ENCODE results near the gene WWOX. TPM values are rescaled to one million over a fixed set of nuclear protein-coding genes. Genes with fewer than 3 reads are reported as not detected.

Gene WWOX
- total and polyA plus RNA-seq, 3 experiments from 2014 or later = 17.2 to 18.6 (median 18.2) TPM

GRCh38 chr16:79099716-79100115 lies 1000.3 kb downstream of the WWOX start:
- Histone ChIP-seq H3K4me3 (ENCODE audit: low read length) (no peak overlapping the region), H3K27ac (ENCODE audit: low read depth, low read length) (no peak overlapping the region), H3K4me1 (ENCODE audit: insufficient read depth, low read length) (no peaks in the 10 kb centered on the region), H3K36me3 (ENCODE audit: insufficient read depth, low read length) (no peaks in the 10 kb centered on the region), H3K27me3 (ENCODE audit: insufficient read depth, low read length, poor library complexity, severe bottlenecking) (no peaks in the 10 kb centered on the region), H3K9me3 (ENCODE audit: low read length) (no peaks in the 10 kb centered on the region)
- H3K36me3 Mint-ChIP-seq = peaks cover 0 to 4% (median 0%) of the 10 kb centered on the region in 3 donors
- no peak overlapping the region for H3K27ac Mint-ChIP-seq
- no peak for DNase-seq
- peaks cover 0 to 4% of the 10 kb centered on the region in 2 donors for H3K27me3 Mint-ChIP-seq
- no peak overlapping the region for H3K4me3 Mint-ChIP-seq
- no peaks in the 10 kb centered on the region for H3K9me3 Mint-ChIP-seq
- H3K4me1 Mint-ChIP-seq = peaks cover 0 to 15% (median 5%) of the 10 kb centered on the region in 3 donors
- ChIA-PET CTCF (no interaction called here), POLR2A (no interaction called here)

DNA sequence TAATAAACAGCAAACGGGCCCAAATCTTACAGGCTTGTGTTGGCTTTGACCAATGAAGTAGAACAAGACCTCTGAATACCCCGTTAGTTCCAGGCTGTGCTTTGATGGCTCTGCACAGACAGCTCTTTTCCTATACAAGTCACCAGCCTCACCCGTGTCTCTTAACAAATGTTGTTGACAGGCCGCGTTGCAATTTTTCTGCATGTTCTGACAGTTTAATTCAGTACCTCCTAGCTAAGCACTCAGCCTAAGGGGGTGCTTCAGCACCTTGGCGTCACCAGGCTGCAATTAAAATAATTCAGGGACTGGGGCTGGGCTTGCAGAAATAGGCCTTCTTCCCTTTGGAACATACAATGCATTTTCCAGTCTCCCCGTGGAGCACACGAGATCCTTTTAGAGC lies 1001.0 kb downstream of the WWOX start:
- H3K4me3 Mint-ChIP-seq = no peak overlapping the region
- peaks cover 0 to 4% (median 0%) of the 10 kb centered on the region in 3 donors for H3K36me3 Mint-ChIP-seq
- Histone ChIP-seq H3K4me3 (ENCODE audit: low read length) (no peak overlapping the region), H3K27me3 (ENCODE audit: insufficient read depth, low read length, poor library complexity, severe bottlenecking) (no peaks in the 10 kb centered on the region), H3K9me3 (ENCODE audit: low read length) (no peaks in the 10 kb centered on the region), H3K4me1 (ENCODE audit: insufficient read depth, low read length) (no peaks in the 10 kb centered on the region), H3K27ac (ENCODE audit: low read depth, low read length) (no peak overlapping the region), H3K36me3 (ENCODE audit: insufficient read depth, low read length) (no peaks in the 10 kb centered on the region)
- H3K27ac Mint-ChIP-seq = no peak overlapping the region
- DNase-seq = no peak
- peaks cover 0 to 4% of the 10 kb centered on the region in 2 donors for H3K27me3 Mint-ChIP-seq
- ChIA-PET POLR2A (no interaction called here), CTCF (no interaction called here)
- peaks cover 0 to 12% (median under 1%) of the 10 kb centered on the region in 3 donors for H3K4me1 Mint-ChIP-seq
- H3K9me3 Mint-ChIP-seq = no peaks in the 10 kb centered on the region

GRCh38 chr16:79101491-79101890 lies 1002.0 kb downstream of the WWOX start:
- no peaks in the 10 kb centered on the region for H3K36me3 ChIP-seq (ENCODE audit: insufficient read depth, low read length)
- peaks cover 0 to under 1% (median 0%) of the 10 kb centered on the region in 3 donors for H3K36me3 Mint-ChIP-seq
- peaks cover 0 to 7% (median 0%) of the 10 kb centered on the region in 3 donors for H3K4me1 Mint-ChIP-seq
- DNase-seq = no peak
- no peak overlapping the region for H3K27ac ChIP-seq (ENCODE audit: low read depth, low read length)
- POLR2A ChIA-PET = interaction anchor here (0.6 kb wide), 1 partner anchor 125 kb away, joined by 3 read pairs; no protein-coding TSS in a partner anchor
- H3K27ac Mint-ChIP-seq = no peak overlapping the region
- no peaks in the 10 kb centered on the region for H3K27me3 ChIP-seq (ENCODE audit: insufficient read depth, low read length, poor library complexity, severe bottlenecking)
- H3K9me3 ChIP-seq (ENCODE audit: low read length) = no peaks in the 10 kb centered on the region
- H3K9me3 Mint-ChIP-seq = no peaks in the 10 kb centered on the region
- no peaks in the 10 kb centered on the region for H3K4me1 ChIP-seq (ENCODE audit: insufficient read depth, low read length)
- H3K4me3 ChIP-seq (ENCODE audit: low read length) = no peak overlapping the region
- CTCF ChIA-PET = no interaction called here
- peaks cover 0 to 2% of the 10 kb centered on the region in 2 donors for H3K27me3 Mint-ChIP-seq
- no peak overlapping the region for H3K4me3 Mint-ChIP-seq

DNA sequence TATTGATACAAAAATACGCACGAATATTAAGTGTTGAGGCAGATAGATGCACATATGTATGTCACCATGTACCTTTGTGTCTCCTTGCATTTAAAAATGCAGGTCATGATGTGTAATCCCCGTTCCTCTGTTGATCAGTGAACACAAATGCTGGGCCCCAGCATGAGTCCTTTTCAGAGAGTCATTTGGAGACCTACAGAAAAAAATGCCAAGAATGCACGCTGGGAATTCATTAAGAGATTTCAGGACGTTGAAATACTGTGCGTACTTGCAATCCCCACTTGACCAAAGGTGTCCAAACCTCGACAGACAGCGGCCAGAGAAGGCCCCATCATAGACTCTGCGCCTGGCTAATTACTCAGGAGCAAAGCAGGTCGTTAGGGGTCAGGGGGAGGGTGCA lies 1005.1 kb downstream of the WWOX start:
- ChIA-PET POLR2A (no interaction called here), CTCF (no interaction called here)
- Histone ChIP-seq H3K27ac (ENCODE audit: low read depth, low read length) (no peak overlapping the region), H3K36me3 (ENCODE audit: insufficient read depth, low read length) (no peaks in the 10 kb centered on the region), H3K4me1 (ENCODE audit: insufficient read depth, low read length) (no peaks in the 10 kb centered on the region), H3K9me3 (ENCODE audit: low read length) (no peaks in the 10 kb centered on the region), H3K27me3 (ENCODE audit: insufficient read depth, low read length, poor library complexity, severe bottlenecking) (no peaks in the 10 kb centered on the region), H3K4me3 (ENCODE audit: low read length) (no peak overlapping the region)
- no peak overlapping the region for H3K4me3 Mint-ChIP-seq
- H3K27me3 Mint-ChIP-seq = peaks cover 0 to 2% of the 10 kb centered on the region in 2 donors
- no peaks in the 10 kb centered on the region for H3K9me3 Mint-ChIP-seq
- no peak overlapping the region for H3K27ac Mint-ChIP-seq
- peaks cover 0 to 5% (median 0%) of the 10 kb centered on the region in 3 donors for H3K4me1 Mint-ChIP-seq
- H3K36me3 Mint-ChIP-seq = no peaks in the 10 kb centered on the region
- DNase-seq = no peak

DNA sequence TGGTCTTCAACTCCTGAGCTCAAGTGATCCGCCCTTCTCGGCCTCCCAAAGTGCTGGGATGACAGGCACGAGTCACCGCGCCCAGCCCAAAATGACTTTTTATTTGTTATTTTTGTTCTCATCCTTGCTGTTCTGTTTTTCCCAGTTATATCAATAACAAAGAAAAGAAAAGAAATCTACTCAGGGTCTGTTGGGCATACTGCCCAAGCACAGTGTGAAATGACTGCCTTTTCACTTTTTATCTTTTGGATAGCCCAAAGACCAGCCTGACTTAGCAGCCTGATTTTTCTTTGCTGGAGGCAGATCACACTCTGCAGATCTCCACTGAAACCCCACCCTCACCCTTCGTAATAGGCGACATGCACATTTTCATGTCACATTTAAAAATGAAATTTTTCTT lies 1007.8 kb downstream of the WWOX start:
- Histone ChIP-seq H3K9me3 (ENCODE audit: low read length) (no peaks in the 10 kb centered on the region), H3K36me3 (ENCODE audit: insufficient read depth, low read length) (no peaks in the 10 kb centered on the region), H3K4me1 (ENCODE audit: insufficient read depth, low read length) (no peaks in the 10 kb centered on the region), H3K27ac (ENCODE audit: low read depth, low read length) (no peak overlapping the region), H3K4me3 (ENCODE audit: low read length) (no peak overlapping the region), H3K27me3 (ENCODE audit: insufficient read depth, low read length, poor library complexity, severe bottlenecking) (no peaks in the 10 kb centered on the region)
- Mint-ChIP-seq H3K4me1 (no peaks in the 10 kb centered on the region), H3K36me3 (no peaks in the 10 kb centered on the region), H3K27ac (no peak overlapping the region), H3K27me3 (peaks cover 0 to 2% of the 10 kb centered on the region in 2 donors), H3K9me3 (no peaks in the 10 kb centered on the region), H3K4me3 (no peak overlapping the region)
- POLR2A ChIA-PET = no interaction called here
- no peak for DNase-seq
- CTCF ChIA-PET = interaction anchor here (0.8 kb wide), 1 partner anchor 60 kb away, joined by 3 read pairs; no protein-coding TSS in a partner anchor

DNA sequence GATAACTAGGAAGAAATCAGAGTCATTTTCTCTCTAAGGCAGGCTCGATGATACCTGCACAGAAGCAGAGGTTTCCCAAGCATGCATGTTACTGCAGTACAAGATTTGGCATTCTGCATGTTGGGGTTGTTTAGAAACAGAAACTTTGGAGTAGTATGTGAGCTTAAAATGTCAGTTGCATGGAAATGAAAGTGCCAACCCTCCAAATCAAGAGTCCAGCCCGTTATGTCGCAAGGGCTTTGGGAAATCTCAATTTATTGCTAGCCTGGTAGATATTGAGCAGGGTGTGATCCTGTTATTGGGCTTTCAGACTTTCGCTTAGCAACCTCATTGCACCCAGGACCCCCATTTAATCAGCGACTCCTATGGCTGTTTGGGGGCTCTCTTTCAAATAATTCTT lies 1010.3 kb downstream of the WWOX start:
- no peak for DNase-seq
- no peak overlapping the region for H3K27ac ChIP-seq (ENCODE audit: low read depth, low read length)
- no peaks in the 10 kb centered on the region for H3K9me3 ChIP-seq (ENCODE audit: low read length)
- ChIA-PET POLR2A (no interaction called here), CTCF (no interaction called here)
- H3K27me3 ChIP-seq (ENCODE audit: insufficient read depth, low read length, poor library complexity, severe bottlenecking) = no peaks in the 10 kb centered on the region
- Mint-ChIP-seq H3K27ac (no peak overlapping the region), H3K4me1 (no peaks in the 10 kb centered on the region), H3K4me3 (no peak overlapping the region), H3K36me3 (no peaks in the 10 kb centered on the region), H3K9me3 (no peaks in the 10 kb centered on the region), H3K27me3 (no peaks in the 10 kb centered on the region)
- H3K4me3 ChIP-seq (ENCODE audit: low read length) = no peak overlapping the region
- H3K4me1 ChIP-seq (ENCODE audit: insufficient read depth, low read length) = no peaks in the 10 kb centered on the region
- no peaks in the 10 kb centered on the region for H3K36me3 ChIP-seq (ENCODE audit: insufficient read depth, low read length)

- H3K27me3 Mint-ChIP-seq = no peaks in the 10 kb centered on the region
- no peaks in the 10 kb centered on the region for H3K9me3 Mint-ChIP-seq
- ChIA-PET POLR2A (no interaction called here), CTCF (no interaction called here)
- H3K4me3 Mint-ChIP-seq = no peak overlapping the region
- H3K36me3 Mint-ChIP-seq = no peaks in the 10 kb centered on the region
- Histone ChIP-seq H3K4me3 (ENCODE audit: low read length) (no peak overlapping the region), H3K27ac (ENCODE audit: low read depth, low read length) (no peak overlapping the region), H3K4me1 (ENCODE audit: insufficient read depth, low read length) (no peaks in the 10 kb centered on the region), H3K36me3 (ENCODE audit: insufficient read depth, low read length) (no peaks in the 10 kb centered on the region), H3K9me3 (ENCODE audit: low read length) (no peaks in the 10 kb centered on the region), H3K27me3 (ENCODE audit: insufficient read depth, low read length, poor library complexity, severe bottlenecking) (no peaks in the 10 kb centered on the region)
- no peak for DNase-seq
- H3K27ac Mint-ChIP-seq = no peak overlapping the region
- no peaks in the 10 kb centered on the region for H3K4me1 Mint-ChIP-seq
Observed at GRCh38 chr16:79110242-79110641, 1010.8 kb downstream of the WWOX start.

DNA sequence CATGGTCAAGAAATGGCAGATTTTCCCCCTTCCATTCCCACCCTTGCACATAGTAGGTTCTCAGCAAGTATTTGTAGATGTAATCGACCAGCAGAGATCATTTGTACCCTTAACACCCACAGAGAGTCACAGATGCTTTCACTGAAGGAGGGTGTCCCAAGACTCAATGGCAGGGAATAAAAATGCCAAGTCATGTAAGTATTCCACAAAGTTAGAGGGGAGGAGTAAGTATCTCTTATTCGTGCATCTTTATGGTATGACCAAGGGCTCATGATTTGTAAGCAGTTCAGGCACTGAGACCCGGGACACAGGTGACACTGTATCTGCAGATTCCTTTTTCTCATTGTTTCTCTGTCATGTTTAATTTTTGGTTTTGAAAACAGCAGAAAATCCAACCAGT lies 1011.5 kb downstream of the WWOX start:
- Mint-ChIP-seq H3K36me3 (no peaks in the 10 kb centered on the region), H3K9me3 (no peaks in the 10 kb centered on the region), H3K4me1 (no peaks in the 10 kb centered on the region), H3K27me3 (no peaks in the 10 kb centered on the region), H3K27ac (no peak overlapping the region), H3K4me3 (no peak overlapping the region)
- POLR2A ChIA-PET = no interaction called here
- DNase-seq = no peak
- no peak overlapping the region for H3K27ac ChIP-seq (ENCODE audit: low read depth, low read length)
- no peaks in the 10 kb centered on the region for H3K36me3 ChIP-seq (ENCODE audit: insufficient read depth, low read length)
- no peak overlapping the region for H3K4me3 ChIP-seq (ENCODE audit: low read length)
- H3K9me3 ChIP-seq (ENCODE audit: low read length) = no peaks in the 10 kb centered on the region
- no peaks in the 10 kb centered on the region for H3K4me1 ChIP-seq (ENCODE audit: insufficient read depth, low read length)
- CTCF ChIA-PET = no interaction called here
- H3K27me3 ChIP-seq (ENCODE audit: insufficient read depth, low read length, poor library complexity, severe bottlenecking) = no peaks in the 10 kb centered on the region

GRCh38 chr16:79112462-79112861 lies 1013.0 kb downstream of the WWOX start:
- Mint-ChIP-seq H3K9me3 (no peaks in the 10 kb centered on the region), H3K4me1 (no peaks in the 10 kb centered on the region), H3K27me3 (no peaks in the 10 kb centered on the region), H3K36me3 (no peaks in the 10 kb centered on the region), H3K4me3 (no peak overlapping the region), H3K27ac (no peak overlapping the region)
- ChIA-PET CTCF (no interaction called here), POLR2A (no interaction called here)
- DNase-seq = no peak
- H3K4me3 ChIP-seq (ENCODE audit: low read length) = no peak overlapping the region
- no peaks in the 10 kb centered on the region for H3K9me3 ChIP-seq (ENCODE audit: low read length)
- H3K27me3 ChIP-seq (ENCODE audit: insufficient read depth, low read length, poor library complexity, severe bottlenecking) = no peaks in the 10 kb centered on the region
- H3K36me3 ChIP-seq (ENCODE audit: insufficient read depth, low read length) = no peaks in the 10 kb centered on the region
- no peaks in the 10 kb centered on the region for H3K4me1 ChIP-seq (ENCODE audit: insufficient read depth, low read length)
- no peak overlapping the region for H3K27ac ChIP-seq (ENCODE audit: low read depth, low read length)
